ENCODE data around the gene KIF1A.

DNA sequence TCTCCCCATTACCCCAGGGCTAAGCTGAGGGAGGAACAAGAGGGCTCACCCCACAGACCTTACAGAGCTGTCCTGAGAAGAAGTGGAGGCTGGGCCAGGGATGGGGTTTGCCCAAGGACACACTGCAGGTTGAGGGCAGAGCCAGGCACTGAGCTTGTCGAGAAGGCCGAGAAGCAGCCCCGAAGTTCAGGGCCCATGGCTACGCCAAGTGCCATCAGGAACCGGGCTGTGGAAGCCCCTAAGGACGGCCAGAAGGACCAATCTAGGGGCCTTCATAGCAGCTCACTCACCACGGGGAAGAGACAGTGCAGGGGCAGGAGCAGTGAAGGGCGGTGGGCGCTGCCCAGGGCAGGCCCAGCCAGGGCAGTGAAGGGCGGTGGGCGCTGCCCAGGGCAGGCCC lies 30.0 kb upstream of the KIF1A start:
- TF ChIP-seq, protein P1, sequence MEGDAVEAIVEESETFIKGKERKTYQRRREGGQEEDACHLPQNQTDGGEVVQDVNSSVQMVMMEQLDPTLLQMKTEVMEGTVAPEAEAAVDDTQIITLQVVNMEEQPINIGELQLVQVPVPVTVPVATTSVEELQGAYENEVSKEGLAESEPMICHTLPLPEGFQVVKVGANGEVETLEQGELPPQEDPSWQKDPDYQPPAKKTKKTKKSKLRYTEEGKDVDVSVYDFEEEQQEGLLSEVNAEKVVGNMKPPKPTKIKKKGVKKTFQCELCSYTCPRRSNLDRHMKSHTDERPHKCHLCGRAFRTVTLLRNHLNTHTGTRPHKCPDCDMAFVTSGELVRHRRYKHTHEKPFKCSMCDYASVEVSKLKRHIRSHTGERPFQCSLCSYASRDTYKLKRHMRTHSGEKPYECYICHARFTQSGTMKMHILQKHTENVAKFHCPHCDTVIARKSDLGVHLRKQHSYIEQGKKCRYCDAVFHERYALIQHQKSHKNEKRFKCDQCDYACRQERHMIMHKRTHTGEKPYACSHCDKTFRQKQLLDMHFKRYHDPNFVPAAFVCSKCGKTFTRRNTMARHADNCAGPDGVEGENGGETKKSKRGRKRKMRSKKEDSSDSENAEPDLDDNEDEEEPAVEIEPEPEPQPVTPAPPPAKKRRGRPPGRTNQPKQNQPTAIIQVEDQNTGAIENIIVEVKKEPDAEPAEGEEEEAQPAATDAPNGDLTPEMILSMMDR (IDR thresholded peaks at IDR 0.05), result no peak
- TF ChIP-seq POLR2A (IDR thresholded peaks at IDR 0.05; ENCODE audit: low read depth), result no peak
- TF ChIP-seq POLR2AphosphoS5 (IDR thresholded peaks at IDR 0.05), result no peak
